ENCODE results near the gene NEK10.

Gene NEK10

DNA sequence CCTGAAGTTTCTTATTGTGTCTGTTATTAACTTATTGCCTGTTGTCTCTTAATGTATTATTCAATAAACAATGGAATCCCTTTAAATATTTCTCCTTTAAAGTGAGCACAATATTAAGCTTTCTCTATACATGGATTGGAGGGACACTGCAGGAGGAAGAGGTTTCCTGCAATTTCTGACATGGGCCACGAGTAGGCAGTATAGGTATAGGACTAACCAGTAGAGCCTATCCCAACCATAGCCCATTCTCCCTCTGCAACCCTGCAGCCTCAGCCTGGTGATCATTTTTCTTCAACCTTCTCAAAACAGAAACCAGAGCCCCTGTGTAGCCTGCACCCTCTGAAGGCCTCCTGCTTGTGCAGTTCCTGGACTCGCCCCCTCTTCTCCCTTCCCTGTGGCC, 124.8 kb downstream of the NEK10 start:
- no peak for DNase-seq (ENCODE audit: low read depth)

DNA sequence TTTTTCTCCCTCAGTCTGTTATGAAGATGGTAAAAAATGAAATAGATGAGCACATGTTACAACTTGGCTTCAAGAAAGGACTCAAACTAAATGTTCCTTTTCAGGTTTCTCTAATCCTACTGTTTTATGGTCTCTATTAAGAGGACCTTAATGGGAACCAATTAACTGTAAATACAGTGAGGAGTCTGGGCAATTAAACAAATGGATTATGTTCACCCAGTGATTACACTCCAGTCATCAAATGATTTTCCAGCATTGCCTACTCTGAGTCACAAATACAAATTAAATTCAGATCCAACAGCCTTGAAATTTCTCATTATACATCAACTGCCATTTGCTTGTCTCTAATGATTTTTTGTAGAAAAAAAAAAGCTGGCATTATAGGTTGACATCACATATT, 129.2 kb downstream of the NEK10 start:
- DNase-seq (ENCODE audit: low read depth) = no peak

DNA sequence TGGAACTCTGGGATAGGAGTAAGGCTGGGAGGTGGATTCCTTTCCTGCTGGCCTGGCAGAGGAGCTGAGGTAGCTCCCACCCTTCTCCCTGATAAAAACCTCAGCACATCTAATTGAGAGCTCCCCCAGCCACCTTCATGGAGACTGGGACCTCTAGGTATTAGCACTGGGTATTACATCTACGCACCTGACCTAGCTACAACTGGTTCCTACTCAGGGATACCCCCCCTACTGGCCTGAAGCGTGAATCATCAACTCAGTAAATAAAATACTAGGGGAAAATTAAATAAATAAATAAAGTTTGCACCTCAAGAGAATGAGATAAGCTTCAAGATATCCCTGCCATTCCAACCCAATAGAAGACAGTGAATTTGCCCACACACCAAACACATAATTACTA, 140.4 kb downstream of the NEK10 start:
- DNase-seq (ENCODE audit: low read depth) = no peak

GRCh38 chr3:27224197-27224596, 145.0 kb downstream of the NEK10 start:
- no peak for DNase-seq (ENCODE audit: low read depth)

GRCh38 chr3:27221264-27221932, 147.8 kb downstream of the NEK10 start:
- no peak for DNase-seq (ENCODE audit: low read depth)

GRCh38 chr3:27220166-27220565, 149.0 kb downstream of the NEK10 start:
- DNase-seq (ENCODE audit: low read depth) = no peak

DNA sequence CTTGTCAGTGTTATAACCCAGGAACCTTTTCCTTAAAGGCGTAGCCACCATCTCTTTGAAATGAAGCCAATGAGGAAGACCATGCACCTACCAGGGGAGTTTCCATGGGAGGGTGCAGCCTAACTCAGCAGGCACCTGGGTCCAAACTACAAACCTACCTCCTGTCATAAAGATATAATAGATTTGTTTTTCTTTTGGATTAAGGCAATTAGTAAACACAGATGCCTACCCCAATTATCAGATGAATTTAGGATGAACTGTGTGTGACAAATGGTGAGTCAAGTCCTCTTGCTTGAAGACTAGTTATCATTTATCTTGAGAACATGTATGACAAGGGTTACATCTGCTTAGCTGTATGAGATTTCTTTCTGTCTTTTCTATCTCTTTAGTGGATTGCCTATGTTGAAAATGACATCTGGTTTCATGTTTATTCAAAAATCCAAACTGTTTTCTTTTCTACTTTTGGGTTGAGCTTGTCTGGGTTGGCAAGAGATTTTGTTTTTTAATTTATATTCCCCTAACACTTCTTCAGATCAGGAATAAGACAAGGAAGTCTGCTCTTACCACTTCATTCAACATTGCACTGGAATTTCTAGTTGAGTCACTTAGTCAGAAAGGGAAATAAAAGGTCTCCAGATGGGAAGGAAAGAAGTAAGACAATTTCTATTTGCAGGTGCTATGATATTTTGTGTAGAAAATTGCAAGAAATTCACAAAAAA, 149.9 kb downstream of the NEK10 start:
- no peak for DNase-seq (ENCODE audit: low read depth)

- no peak for DNase-seq (ENCODE audit: low read depth)
Measured at GRCh38 chr3:27216955-27217552, 152.1 kb downstream of the NEK10 start.

DNA sequence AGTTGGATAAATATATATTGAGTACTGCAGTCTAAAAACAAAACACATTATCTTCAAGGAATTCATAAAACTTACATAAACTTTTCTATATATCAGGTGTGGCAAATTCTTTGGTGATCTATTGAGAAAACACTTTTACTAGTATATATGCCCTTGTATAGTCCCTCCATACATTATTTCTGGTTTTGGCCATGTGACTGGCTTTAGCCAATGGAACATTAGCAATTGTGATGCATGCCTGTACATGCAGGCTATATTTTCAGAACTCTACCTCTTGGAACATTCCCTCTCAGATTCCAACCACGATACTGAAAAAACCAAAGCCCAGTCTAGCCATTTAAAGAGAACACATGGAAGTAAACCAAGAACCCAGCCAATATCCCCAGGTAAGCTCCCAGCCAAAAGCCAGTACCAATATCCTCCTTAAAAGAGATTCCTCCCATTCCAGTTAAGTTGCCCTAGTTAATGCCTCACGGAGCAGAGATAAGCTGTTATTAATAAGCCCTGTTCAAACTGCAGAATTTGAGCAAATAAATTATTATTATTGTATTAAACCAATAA, 152.8 kb downstream of the NEK10 start:
- no peak for DNase-seq (ENCODE audit: low read depth)

GRCh38 chr3:27213450-27213849, 155.7 kb downstream of the NEK10 start:
- no peak for DNase-seq (ENCODE audit: low read depth)

DNA sequence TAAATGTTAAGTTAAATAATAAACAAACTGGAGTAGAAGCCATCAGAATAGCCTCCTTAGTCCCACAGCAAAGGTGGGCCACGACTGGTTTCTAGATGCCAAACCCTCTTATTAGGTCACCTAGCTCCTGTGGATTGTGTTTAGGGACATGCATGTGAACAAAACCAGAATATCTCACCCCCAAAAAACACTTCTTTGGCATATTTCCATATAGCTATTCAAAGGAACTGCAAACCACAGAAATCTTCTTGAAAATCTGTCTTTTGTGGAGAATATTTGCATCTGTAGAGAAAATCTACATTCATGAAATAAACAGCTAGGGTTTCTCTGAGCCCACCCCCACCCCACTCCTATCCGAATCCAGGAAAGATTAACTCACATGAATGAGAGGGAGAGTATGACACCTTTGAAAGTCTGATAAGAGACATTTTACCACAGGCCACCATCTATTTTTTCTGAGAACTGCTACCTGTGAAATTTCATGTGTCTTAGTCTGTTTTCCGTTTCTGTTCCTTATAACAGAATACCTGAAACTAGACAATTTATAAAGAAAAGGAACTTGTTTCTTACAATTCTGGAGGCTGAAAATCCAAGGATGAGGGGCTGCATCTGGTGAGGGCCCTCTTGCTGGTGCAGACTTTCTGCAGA, 159.4 kb downstream of the NEK10 start:
- no peak for DNase-seq (ENCODE audit: low read depth)

- DNase-seq (ENCODE audit: low read depth) = no peak
Measured at GRCh38 chr3:27208961-27209616, 160.1 kb downstream of the NEK10 start.

- DNase-seq (ENCODE audit: low read depth) = no peak
Measured at GRCh38 chr3:27202959-27203358, 166.2 kb downstream of the NEK10 start.

DNA sequence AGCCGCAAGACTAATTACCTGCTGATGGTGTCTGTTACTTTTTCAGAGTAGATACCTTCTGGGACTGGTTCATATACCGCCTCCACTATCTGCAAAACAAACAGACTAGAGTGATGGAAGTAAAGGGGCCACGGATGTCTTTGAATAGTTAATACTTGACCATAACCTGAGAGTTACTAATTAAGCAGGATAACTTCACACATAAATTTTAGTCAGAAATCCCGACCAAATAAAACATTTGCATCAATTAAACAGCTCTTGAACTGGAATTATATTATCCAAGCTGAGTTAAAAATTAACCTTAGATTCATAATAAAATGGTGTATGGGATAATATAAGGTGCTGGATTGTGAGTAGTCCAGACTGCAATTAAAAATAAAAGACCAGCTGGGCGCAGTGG, 167.7 kb downstream of the NEK10 start:
- DNase-seq (ENCODE audit: low read depth) = no peak

GRCh38 chr3:27200721-27201489, 168.3 kb downstream of the NEK10 start:
- DNase-seq (ENCODE audit: low read depth) = no peak

GRCh38 chr3:27194861-27195483, 174.2 kb downstream of the NEK10 start:
- no peak for DNase-seq (ENCODE audit: low read depth)

DNA sequence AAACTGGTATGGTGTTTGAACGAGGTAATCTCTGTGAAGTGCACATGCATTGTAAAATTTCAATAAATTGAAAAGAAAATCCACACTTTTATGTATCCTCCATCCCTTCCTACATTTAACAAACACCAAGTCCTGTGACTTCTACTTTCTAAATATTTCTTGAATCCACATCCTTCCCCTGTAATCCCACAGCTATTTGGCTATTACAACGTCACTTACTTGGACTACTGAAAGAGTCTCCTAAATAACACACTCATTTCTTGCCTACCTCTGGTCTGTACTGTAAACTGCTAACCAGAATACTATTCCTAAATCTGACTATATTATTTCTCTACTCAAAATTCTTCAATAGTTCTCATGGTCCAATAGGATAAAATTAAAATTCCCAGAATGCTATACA, 176.1 kb downstream of the NEK10 start:
- DNase-seq (ENCODE audit: low read depth) = no peak

GRCh38 chr3:27186013-27186412, 183.2 kb downstream of the NEK10 start:
- DNase-seq (ENCODE audit: low read depth) = no peak

GRCh38 chr3:27185231-27185989, 183.8 kb downstream of the NEK10 start:
- DNase-seq (ENCODE audit: low read depth) = no peak

DNA sequence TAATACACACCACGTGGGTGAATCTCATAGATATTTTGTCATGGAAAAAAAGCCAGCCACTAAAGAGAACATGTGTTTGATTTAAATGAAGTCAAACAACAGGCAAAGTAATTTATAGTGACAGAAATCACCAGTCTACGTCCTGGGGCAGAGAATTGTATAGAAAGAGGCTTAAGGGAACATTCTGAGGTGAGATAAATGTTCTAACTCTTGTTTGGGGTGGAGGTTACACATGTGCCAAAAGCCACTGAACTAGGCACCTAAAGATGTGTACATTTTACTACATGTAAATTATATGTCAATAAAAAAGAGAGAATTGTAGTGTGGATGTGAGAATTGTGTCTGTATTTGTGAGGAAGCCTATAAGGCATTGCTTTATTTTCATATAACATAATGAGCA, 184.9 kb downstream of the NEK10 start:
- no peak for DNase-seq (ENCODE audit: low read depth)

All from T-helper 22 cell (primary cell).